ENCODE measurements around the gene TAS2R20.
"Not testable (repeated sequence)": the region's sequence is repeated elsewhere in the genome, so short reads cannot be mapped to it uniquely, and the experiment has no call there.

The TAS2R20 gene, protein sequence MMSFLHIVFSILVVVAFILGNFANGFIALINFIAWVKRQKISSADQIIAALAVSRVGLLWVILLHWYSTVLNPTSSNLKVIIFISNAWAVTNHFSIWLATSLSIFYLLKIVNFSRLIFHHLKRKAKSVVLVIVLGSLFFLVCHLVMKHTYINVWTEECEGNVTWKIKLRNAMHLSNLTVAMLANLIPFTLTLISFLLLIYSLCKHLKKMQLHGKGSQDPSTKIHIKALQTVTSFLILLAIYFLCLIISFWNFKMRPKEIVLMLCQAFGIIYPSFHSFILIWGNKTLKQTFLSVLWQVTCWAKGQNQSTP

DNA sequence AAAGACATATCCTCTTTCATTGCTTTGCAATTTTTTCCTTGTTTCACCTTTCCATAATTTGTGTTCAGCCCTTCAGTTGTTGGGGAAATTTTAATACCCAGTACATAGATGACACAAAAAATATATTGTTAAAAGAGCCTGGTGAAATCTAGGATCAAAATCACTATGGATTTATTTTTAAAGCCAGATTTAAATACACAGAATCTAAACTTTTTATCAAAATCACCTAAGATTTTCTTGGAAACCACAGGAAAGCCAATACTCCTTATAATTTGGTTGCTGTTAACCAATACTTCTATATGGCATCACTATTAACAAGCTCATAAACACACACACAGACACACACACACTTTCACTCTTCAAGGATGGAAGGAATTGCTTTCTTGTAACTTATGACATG is at the start of gene TAS2R20:
TSS of gene TAS2R20 (minus strand) at position 101 of the 400 bp plus-strand sequence. CDS start 429 bp downstream, outside the sequence.
- no peak for DNase-seq

GRCh38 chr12:11041366-11041765 is 43.3 kb upstream of the TAS2R20 start:
- DNase-seq = not testable (repeated sequence)

GRCh38 chr12:11040162-11040561 is 42.1 kb upstream of the TAS2R20 start:
- no peak for DNase-seq

DNA sequence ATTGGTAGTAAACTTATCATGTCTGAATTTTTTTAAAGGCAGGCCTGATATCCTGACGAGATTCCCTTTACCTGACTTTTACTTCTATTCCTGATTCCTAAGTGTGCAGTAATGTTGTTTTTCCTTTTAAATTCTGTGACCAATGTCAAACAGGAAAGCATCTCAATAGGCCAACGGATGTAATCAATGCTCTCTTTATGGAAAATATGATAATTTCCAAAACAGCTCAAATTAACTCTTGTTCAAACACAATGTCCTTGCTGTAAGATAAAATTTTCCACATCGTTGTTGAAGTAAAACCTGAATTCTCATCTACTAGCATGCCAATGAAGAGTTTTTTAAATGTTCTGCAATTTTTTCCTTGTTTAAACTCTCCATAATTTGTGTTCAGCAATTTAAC is 41.1 kb upstream of the TAS2R20 start:
- DNase-seq = no peak

DNA sequence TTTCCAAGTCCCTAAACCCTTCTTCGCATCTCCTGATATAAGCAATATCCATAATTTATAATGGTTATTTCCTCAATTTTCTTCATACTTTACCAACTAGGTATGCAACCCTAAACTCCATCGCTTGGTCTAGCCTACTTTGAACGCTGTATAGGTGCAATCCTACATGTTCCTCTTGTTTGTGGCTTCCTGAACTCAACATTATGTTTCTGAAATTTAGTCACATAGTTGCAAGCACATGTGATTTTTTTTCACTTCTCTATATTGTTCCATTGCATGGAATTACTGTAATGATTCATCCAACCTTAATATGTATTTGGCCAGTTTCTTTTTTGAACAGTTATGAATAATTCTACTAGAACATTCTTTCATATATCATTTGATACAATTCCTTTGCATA is 35.9 kb upstream of the TAS2R20 start:
- not testable (repeated sequence) for DNase-seq

DNA sequence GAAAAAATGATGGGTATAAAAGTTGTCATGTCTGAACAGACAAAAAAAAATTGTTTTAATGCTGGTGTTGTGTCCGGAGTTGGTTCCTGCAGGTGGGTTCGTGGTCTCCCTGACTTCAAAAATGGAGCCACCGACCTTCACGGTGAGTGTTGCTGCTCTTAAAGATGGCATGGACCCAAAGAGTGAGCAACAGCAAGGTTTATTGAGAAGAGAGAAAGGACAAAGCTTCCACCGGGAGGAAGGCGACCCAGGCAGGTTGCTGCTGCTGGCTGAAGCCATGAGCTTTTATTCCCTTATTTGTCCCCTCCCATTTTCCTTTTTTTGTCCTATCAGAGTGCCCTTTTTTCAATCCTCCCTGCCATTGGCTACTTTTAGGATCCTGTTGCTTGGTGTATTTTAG is 33.2 kb upstream of the TAS2R20 start, which contains the start of gene TAS2R31:
TSS of gene TAS2R31 (minus strand) at position 101 of the 400 bp plus-strand sequence. CDS start at position 29, 72 bp downstream.
- DNase-seq = no peak

GRCh38 chr12:11026118-11026517 is 28.0 kb upstream of the TAS2R20 start:
- DNase-seq = no peak

DNA sequence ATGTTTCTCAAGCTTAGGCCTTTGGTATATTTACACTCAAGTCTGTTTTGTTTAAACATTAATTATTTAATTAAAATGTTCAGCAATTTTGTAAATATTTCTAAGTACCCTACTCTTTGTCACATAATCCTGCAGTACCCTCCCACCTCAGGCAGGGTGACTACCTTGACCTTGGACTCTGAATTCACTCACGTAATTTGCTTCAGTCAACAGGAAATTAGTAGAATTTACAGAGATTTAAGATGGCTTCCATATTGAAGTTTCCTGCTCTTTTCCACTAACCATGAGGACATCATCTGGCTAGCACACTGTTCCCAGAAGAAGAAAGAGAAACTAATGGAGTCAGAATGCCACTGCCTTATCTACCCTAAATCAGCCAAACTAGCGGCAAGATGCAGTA is 25.3 kb upstream of the TAS2R20 start:
- no peak for DNase-seq

- DNase-seq = no peak
Measured at GRCh38 chr12:11022520-11022919, 24.4 kb upstream of the TAS2R20 start, which contains the start of gene TAS2R19. TSS of gene TAS2R19 (minus strand) at chr12:11022620. CDS start at chr12:11022571, 49 bp downstream.

DNA sequence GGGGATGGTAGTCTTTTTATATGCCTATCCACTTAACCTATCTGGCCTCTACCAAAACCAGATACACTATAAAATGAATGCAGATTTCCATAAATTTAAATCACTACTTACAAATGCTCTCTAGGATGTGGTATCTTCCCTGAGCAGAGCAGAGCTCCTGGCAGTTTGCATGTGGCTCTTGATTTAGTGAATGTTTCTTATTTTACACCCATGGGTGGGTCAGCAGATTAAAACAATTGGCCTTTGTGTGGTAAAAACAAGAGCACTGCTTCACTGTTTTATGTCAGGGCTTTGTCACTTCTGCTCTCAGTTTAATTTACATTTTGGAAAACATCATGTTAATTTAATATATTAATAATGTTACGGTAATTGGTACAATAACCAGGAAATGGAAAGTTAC is 18.8 kb upstream of the TAS2R20 start:
- DNase-seq = no peak

DNA sequence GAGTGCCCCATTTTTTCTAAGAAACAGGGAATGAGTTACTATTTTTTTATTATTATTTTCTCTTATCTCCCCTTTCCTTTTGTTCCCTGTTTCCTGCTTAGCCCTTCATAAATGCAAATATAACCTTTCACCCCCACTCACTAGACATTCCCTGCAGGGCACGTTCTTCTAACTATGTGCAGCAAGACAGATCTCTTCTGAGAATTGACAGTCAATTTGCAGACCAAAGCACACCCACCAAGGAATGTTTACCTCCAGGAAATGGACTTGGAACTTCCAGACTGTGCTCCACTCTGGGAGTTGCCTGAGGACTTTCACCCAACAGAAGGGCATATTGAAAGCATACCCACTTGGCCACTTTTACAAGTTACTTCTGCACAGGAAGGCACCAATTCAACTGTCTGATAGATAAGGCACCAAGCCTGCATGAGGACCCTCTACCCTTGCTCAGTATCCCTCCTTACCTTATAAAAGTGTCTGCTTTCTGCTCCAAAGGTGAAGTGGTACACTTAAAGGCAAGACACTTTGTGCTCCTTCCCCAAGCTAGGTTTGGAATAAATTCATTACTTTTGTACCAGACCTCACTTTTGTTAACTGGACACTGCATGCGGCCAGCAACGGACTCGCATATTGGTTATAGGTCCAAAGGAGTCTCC is 17.8 kb upstream of the TAS2R20 start:
- no peak for DNase-seq

DNA sequence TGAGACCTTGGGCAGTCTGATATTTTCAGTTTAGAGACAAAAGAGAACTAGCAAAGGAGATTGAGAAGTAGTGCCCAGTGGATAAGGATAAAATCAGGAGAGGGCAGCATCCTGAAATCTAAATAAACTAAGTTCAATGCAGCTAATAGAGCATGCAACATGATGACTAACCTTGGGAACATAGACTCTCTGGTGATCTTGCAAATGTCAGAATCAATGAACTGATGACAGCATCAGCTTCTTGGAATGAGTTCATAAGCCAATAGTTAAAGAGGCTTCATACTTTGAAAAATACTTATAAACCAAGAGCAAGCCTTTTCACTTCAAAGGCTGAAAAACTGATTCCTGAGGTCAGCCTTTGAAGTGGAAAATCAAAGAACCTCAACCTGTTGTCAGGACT is 16.1 kb upstream of the TAS2R20 start:
- DNase-seq = no peak

GRCh38 chr12:11007608-11008007 is 9.5 kb upstream of the TAS2R20 start:
- no peak for DNase-seq

DNA sequence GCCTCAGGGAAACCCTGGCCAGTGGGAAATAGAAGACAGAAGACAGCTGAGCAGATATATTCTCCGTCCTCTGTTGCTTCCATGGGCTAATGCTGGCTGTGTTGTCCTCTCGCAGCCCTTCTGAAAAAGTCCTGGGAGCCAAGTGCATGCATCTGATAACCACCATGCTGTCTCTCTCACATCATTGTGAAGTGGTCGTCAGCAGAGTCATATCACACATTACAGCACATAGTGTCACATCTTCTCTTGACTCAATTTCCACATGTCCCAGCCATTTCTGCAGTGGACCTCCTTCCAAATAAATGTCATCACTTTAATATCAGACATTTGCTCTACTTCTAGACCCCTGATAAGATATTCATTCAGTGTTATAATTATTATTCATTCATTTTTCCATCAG is 3.8 kb downstream of the TAS2R20 start:
- no peak for DNase-seq

DNA sequence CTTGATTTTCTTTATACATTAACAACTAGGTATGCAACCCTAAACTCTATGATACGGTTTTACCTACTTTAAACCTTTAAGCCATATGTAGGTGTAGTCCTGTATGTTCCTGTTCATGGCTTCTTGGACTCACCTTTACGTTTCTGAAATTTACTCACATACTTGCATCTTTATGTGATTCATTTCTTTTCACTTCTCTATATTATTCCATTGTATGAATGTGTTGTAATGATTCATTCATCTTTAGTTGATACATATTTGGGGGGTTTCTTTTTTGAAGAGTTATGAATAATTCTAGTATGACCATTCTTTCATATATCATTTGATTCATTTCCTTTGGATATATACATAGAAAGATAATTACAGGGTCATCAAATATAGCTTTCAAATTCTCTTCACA is 9.0 kb downstream of the TAS2R20 start:
- DNase-seq = no peak

GRCh38 chr12:10986812-10987211 is 11.3 kb downstream of the TAS2R20 start, which contains the start of gene TAS2R50:
TSS of gene TAS2R50 (minus strand) at chr12:10986912. CDS start at chr12:10986860, 52 bp downstream.
- DNase-seq = no peak

- DNase-seq = no peak
Measured at GRCh38 chr12:10982244-10982643, 15.9 kb downstream of the TAS2R20 start.

GRCh38 chr12:10974965-10975364 is 23.1 kb downstream of the TAS2R20 start:
- no peak for DNase-seq

DNA sequence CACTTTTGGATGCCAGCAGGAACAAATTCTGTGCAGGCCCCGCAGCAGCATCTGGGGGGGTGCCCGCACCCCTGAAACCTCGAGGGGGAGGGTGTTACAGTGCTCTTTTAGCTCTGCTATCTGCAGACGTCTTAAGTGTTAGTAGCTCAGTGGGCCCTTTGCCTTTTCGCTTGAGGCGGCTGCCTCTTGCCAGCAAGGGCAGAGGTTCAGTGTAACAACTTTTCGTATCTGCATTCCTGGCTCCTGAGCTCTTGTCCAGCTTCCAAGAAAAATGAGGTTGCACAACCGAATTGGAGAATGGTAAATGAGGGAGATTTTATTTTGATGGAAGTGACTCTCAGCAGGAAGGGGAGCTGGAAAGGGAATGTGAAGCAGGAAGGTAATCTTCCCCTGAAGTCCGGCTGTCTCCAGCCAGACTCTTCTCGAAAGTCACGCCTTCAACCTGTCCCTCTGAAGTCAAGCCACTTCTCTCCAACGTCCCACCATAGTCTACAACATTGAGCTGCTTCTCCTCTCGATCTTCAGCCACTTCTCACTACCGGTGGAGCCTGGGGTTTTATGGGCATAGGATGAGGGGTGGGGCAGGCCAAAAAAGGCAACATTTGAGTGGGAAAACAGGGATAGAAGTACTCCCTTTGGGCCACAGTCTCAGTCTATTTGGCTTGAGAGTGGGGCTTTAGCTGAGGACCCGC is 29.2 kb downstream of the TAS2R20 start:
- DNase-seq = no peak

DNA sequence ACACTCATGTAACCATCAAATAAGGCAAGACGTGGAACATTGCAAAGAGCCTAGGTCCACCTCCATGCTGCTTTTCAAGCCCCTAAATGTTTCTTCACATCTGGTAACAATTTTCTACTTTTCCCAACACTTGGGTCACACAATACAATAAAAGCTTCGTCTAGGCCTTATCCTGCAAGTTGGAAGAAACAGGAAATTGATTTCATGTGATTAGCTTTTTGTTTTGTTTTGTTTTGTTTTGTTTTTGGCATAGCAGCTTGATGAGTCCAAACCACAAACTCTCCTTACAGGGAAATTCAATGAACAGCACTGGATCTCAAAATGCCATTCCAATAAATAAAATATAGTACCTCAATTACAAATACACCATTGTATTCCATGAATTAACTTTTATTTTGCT is 30.7 kb downstream of the TAS2R20 start:
- DNase-seq = no peak

DNA sequence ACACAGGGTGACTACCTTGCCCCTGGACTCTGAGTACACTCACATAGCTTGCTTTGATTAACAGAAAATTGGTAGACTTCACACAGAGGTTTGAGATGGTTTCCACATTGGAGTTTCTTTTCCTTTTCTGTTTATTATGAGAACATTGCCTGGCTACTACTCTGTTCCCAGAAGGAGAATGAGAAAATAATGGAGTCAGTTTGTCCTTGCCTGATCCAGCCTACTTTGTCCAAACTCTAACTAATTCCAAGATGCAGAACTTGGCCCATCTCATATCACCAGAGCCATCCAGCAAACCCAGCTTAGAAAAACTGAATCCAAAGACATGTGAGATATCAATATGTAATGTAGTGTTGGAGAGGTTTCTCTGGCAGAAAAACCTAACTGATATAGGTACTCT is 31.8 kb downstream of the TAS2R20 start:
- no peak for DNase-seq

DNA sequence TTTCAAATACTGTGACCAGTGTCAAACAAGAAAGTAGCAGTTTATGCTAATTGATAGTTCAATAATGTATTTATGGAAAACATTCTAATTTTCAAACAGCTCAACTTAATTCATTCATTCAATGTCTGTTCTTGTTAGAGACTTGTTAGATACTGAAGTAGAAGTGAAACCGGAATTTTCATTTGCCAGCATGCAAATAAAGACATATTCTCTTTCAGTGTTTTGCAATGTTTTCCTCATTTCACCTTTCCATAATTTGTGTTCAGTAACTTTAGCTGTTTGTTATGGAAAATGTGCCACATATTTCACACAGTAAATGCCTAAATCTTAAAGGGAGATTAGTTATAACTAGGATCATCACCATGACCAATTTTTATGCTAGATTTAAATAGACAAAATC is 32.6 kb downstream of the TAS2R20 start:
- DNase-seq = no peak

GRCh38 chr12:10960211-10960610 is 37.9 kb downstream of the TAS2R20 start:
- no peak for DNase-seq

- no peak for DNase-seq
Measured at GRCh38 chr12:10959804-10960203, 38.3 kb downstream of the TAS2R20 start.

All from NCI-H1930 (cell line).